Fibroblast of lung (primary cell): ENCODE measurements around the gene PIGM.

Experiments used
- EZH2 ChIP-seq: IDR thresholded peaks from 2 replicates; pipeline ENCODE4 v1.5.1; 2012; ENCODE audit warnings: low read length, control low read depth, mild to moderate bottlenecking; ENCODE audit errors: missing control alignments
- TF ChIP-seq, protein P1 (sequence below), 2 donors: IDR thresholded peaks in 1 of 2; conservative IDR thresholded peaks in 1 of 2; 1 replicate in 1 of 2; 2 replicates in 1 of 2; pipeline ENCODE4 v1.5.1; 2011 to 2012; ENCODE audit warnings: low read length in 2 of 2, control low read depth in 1 of 2, inconsistent platforms in 1 of 2, low read depth in 1 of 2, mild to moderate bottlenecking in 1 of 2

DNA sequence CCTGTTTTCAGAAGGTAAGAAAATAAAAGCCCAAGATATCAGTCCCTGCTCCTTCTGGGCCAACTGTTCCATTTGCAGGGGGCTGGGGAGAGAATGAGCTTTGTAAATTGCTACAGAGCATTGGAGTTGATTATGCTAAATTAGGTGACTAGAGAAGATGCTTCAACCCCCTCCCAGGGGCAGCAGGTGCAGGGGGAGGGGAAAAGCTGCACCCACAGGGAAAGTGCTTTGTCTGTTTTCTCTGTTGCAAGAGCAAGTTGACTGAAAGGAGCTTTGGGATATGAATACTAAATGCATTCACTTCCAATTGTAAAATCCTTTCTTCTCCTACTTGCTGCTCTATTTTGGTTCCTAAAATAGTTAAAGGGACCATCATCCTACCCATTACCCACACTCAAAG lies 16.5 kb upstream of the PIGM start:
- no peak for TF ChIP-seq EZH2
- TF ChIP-seq, protein P1, sequence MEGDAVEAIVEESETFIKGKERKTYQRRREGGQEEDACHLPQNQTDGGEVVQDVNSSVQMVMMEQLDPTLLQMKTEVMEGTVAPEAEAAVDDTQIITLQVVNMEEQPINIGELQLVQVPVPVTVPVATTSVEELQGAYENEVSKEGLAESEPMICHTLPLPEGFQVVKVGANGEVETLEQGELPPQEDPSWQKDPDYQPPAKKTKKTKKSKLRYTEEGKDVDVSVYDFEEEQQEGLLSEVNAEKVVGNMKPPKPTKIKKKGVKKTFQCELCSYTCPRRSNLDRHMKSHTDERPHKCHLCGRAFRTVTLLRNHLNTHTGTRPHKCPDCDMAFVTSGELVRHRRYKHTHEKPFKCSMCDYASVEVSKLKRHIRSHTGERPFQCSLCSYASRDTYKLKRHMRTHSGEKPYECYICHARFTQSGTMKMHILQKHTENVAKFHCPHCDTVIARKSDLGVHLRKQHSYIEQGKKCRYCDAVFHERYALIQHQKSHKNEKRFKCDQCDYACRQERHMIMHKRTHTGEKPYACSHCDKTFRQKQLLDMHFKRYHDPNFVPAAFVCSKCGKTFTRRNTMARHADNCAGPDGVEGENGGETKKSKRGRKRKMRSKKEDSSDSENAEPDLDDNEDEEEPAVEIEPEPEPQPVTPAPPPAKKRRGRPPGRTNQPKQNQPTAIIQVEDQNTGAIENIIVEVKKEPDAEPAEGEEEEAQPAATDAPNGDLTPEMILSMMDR (conservative IDR thresholded peaks at IDR 0.05 in 1 of 2, IDR thresholded peaks at IDR 0.05 in 1 of 2; ENCODE audit: low read depth in 1 of 2, low read length in 2 of 2): no peak
